Left lung (tissue), 10 donors: Measurements from ENCODE around the gene KIRREL3. TPM values are rescaled to one million over a fixed set of nuclear protein-coding genes. Genes with fewer than 3 reads are reported as not detected.

ENCODE experiments used
- ATAC-seq: fragments of 200-7000 bp; cut with Tn5 transposase; one replicate; pipeline ENCODE4 v1.9.1; 2020; ENCODE audit warnings: moderate library complexity
- DNase-seq, 4 donors: peaks; one replicate each; pipeline ENCODE4 v3.0.0-alpha.2; 2013 to 2020
- H3K27ac ChIP-seq, 2 donors: fragments of 200-600 bp; sonication (generic) in 1 of 2; one replicate each; pipeline versions ENCODE4 v1.5.0 to v1.8.0; 2020 to 2021
- H3K27me3 ChIP-seq, 2 donors: fragments of 200-600 bp; sonication (generic) in 1 of 2; one replicate each; pipeline versions ENCODE4 v1.5.0 to v1.8.0; 2020 to 2021
- H3K36me3 ChIP-seq, 2 donors: fragments of 200-600 bp; sonication (generic) in 1 of 2; one replicate each; pipeline versions ENCODE4 v1.5.0 to v1.8.0; 2020 to 2021
- H3K4me1 ChIP-seq, 2 donors: fragments of 200-600 bp; one replicate each; pipeline ENCODE4 v1.8.0; 2021
- H3K4me3 ChIP-seq, 2 donors: fragments of 200-600 bp; sonication (generic) in 1 of 2; one replicate each; pipeline versions ENCODE4 v1.5.0 to v1.8.0; 2020 to 2021; ENCODE audit warnings: mild to moderate bottlenecking in 1 of 2
- H3K9me3 ChIP-seq, 2 donors: fragments of 200-600 bp; sonication (generic) in 1 of 2; one replicate each; pipeline versions ENCODE4 v1.5.0 to v1.8.0; 2020 to 2021
- CTCF ChIP-seq, 2 donors: fragments of 200-600 bp; sonication (generic) in 1 of 2; IDR thresholded peaks; one replicate each; pipeline versions ENCODE4 v1.5.0 to v1.8.0; 2021; ENCODE audit warnings: antibody characterized with exemption in 2 of 2
- intact Hi-C, 2 donors: fragments of 100-400 bp; cut with DNase I; formaldehyde crosslinking; loops; one replicate each; pipeline versions ENCODE4 v1.11.2 to v1.14.2; 2022
- polyA plus RNA-seq, 6 donors: library from polyadenylated mRNA; unstranded; fragments of 120-200 nt; gene quantifications; one replicate each; pipeline ENCODE4 v1.2.1, GENCODE V29; 2013; ENCODE audit not compliant: insufficient read length in 6 of 6
- total RNA-seq, 2 donors: library from RNA; stranded (reverse); fragmentation: NEBNext Ultra II Directional; extraction: Animal tissue kit (Norgen Biotek cat#: 25700); gene quantifications; one replicate each; pipeline ENCODE4 v1.2.1, GENCODE V29; 2021
- donor health status: DM: no; HTN: yes; CAD: no.
- donor health status: DM: no; HTN: no; CAD: no.

KIRREL3 gene
- total and polyA plus RNA-seq, 8 donors = 1.6 to 2.5 (median 2.0) TPM; not detected in 2

- no peak overlapping the region for H3K27ac ChIP-seq
- ATAC-seq (no peak), DNase-seq (no peak)
- H3K4me1 ChIP-seq = no peaks in the 10 kb centered on the region
- no peak for TF ChIP-seq CTCF (IDR thresholded peaks at IDR 0.05)
- no peaks in the 10 kb centered on the region for H3K9me3 ChIP-seq
- intact Hi-C loops = no loop called here
- no peaks in the 10 kb centered on the region for H3K27me3 ChIP-seq
- H3K4me3 ChIP-seq = no peak overlapping the region
- H3K36me3 ChIP-seq = no peaks in the 10 kb centered on the region
Observed at GRCh38 chr11:126809514-126810289, 190.9 kb downstream of the KIRREL3 start.

GRCh38 chr11:126808836-126809235 lies 191.7 kb downstream of the KIRREL3 start:
- no peak overlapping the region for H3K27ac ChIP-seq
- no peaks in the 10 kb centered on the region for H3K9me3 ChIP-seq
- intact Hi-C loops = no loop called here
- ATAC-seq (no peak), DNase-seq (peak in 2 of 4 donors; percentile 40 to 49)
- no peaks in the 10 kb centered on the region for H3K4me1 ChIP-seq
- no peaks in the 10 kb centered on the region for H3K27me3 ChIP-seq
- no peak for TF ChIP-seq CTCF (IDR thresholded peaks at IDR 0.05)
- no peak overlapping the region for H3K4me3 ChIP-seq
- H3K36me3 ChIP-seq = no peaks in the 10 kb centered on the region

GRCh38 chr11:126808296-126808695 lies 192.3 kb downstream of the KIRREL3 start:
- Histone ChIP-seq H3K27ac (no peak overlapping the region), H3K4me3 (no peak overlapping the region), H3K4me1 (no peaks in the 10 kb centered on the region), H3K27me3 (no peaks in the 10 kb centered on the region), H3K36me3 (no peaks in the 10 kb centered on the region), H3K9me3 (no peaks in the 10 kb centered on the region)
- DNase-seq (no peak), ATAC-seq (no peak)
- no peak for TF ChIP-seq CTCF (IDR thresholded peaks at IDR 0.05)
- intact Hi-C loops = no loop called here

- Histone ChIP-seq H3K4me1 (no peaks in the 10 kb centered on the region), H3K4me3 (no peak overlapping the region), H3K9me3 (no peaks in the 10 kb centered on the region), H3K36me3 (no peaks in the 10 kb centered on the region), H3K27me3 (no peaks in the 10 kb centered on the region), H3K27ac (no peak overlapping the region)
- intact Hi-C loops = no loop called here
- no peak for TF ChIP-seq CTCF (IDR thresholded peaks at IDR 0.05)
- DNase-seq (no peak), ATAC-seq (no peak)
Observed at GRCh38 chr11:126805870-126806269, 194.7 kb downstream of the KIRREL3 start.

GRCh38 chr11:126804363-126804762 lies 196.2 kb downstream of the KIRREL3 start:
- no peak for DNase-seq
- Histone ChIP-seq H3K4me3 (no peak overlapping the region), H3K4me1 (no peaks in the 10 kb centered on the region), H3K27me3 (no peaks in the 10 kb centered on the region), H3K9me3 (no peaks in the 10 kb centered on the region), H3K27ac (no peak overlapping the region), H3K36me3 (no peaks in the 10 kb centered on the region)
- ATAC-seq = peak; percentile 45
- no peak for TF ChIP-seq CTCF (IDR thresholded peaks at IDR 0.05)
- intact Hi-C loops = no loop called here
